Endothelial cell of umbilical vein (primary cell): ENCODE data around the gene SMARCAL1. TPM values are rescaled to one million over a fixed set of nuclear protein-coding genes. Genes with fewer than 3 reads are reported as not detected.

ENCODE experiments used
- BruUV-seq: library from RNA; stranded (reverse); fragments of 400-500 nt; replicated peaks from 2 replicates; lab custom pipeline; 2021; lab: Mats Ljungman, UMichigan
- CTCF ChIA-PET: fragments of 300-600, 350-600 bp; sonication (Branson Sonifier 250); formaldehyde crosslinking; loops from one replicate; lab custom pipeline; 2021; ENCODE audit warnings: antibody characterized with exemption, inconsistent platforms; lab: Charles Lee
- POLR2A ChIA-PET: fragments of 300-600, 350-600 bp; sonication (Branson Sonifier 250); formaldehyde crosslinking; loops from one replicate; lab custom pipeline; 2021; ENCODE audit warnings: antibody characterized with exemption, inconsistent platforms; lab: Charles Lee
- DNase-seq: peaks from one replicate; pipeline ENCODE4 v3.0.0-alpha.2; 2011; ENCODE audit warnings: low read depth, low spot score
- FAIRE-seq: peaks from 2 replicates; lab custom pipeline; 2011; peaks lifted over from hg19 to GRCh38; lab: Jason Lieb, UNC
- H2AFZ ChIP-seq: 2 replicates; pipeline ENCODE4 v1.6.0; 2012; ENCODE audit warnings: low read depth, low read length, control low read depth, inconsistent platforms
- H3K27ac ChIP-seq: 2 replicates; pipeline ENCODE4 v1.5.1; 2011; ENCODE audit warnings: low read depth, mild to moderate bottlenecking, control low read depth, low read length, moderate library complexity; ENCODE audit not compliant: insufficient read depth
- H3K27me3 ChIP-seq, 2 experiments: 2 replicates each; pipeline versions ENCODE4 v1.6.0 to v1.6.1; 2011; ENCODE audit warnings: low read length in 2 of 2, mixed read lengths in 1 of 2; ENCODE audit not compliant: control insufficient read depth in 2 of 2, insufficient read depth in 2 of 2
- H3K36me3 ChIP-seq, 2 experiments: 2 replicates in 1 of 2; 3 replicates in 1 of 2; pipeline ENCODE4 v1.5.1; 2011; ENCODE audit warnings: low read length in 2 of 2, mild to moderate bottlenecking in 1 of 2, moderate library complexity in 1 of 2; ENCODE audit not compliant: control insufficient read depth in 2 of 2, insufficient read depth in 2 of 2; ENCODE audit errors: extremely low read depth in 1 of 2
- H3K4me1 ChIP-seq: 3 replicates; pipeline ENCODE4 v1.5.1; 2011; ENCODE audit warnings: mild to moderate bottlenecking, low read length; ENCODE audit not compliant: control insufficient read depth, insufficient read depth; ENCODE audit errors: extremely low read depth
- H3K4me2 ChIP-seq: 2 replicates; pipeline ENCODE4 v1.6.1; 2011; ENCODE audit warnings: low read length, control low read depth, mixed read lengths; ENCODE audit not compliant: insufficient read depth
- H3K4me3 ChIP-seq, 3 experiments: fragments of 200-600 bp in 1 of 3; sonication (generic), shearing (Covaris generic) in 1 of 3; replicated peaks in 1 of 3; 2 replicates each; pipeline ENCODE4 v1.5.1; 2011 to 2016; ENCODE audit warnings: control low read depth in 3 of 3, low read length in 3 of 3, mild to moderate bottlenecking in 2 of 3, inconsistent platforms in 1 of 3, low read depth in 1 of 3, moderate library complexity in 1 of 3; ENCODE audit not compliant: insufficient read depth in 1 of 3
- H3K79me2 ChIP-seq: 2 replicates; pipeline ENCODE4 v1.6.0; 2012; ENCODE audit warnings: low read length, inconsistent platforms; ENCODE audit not compliant: control insufficient read depth, insufficient read depth
- H3K9ac ChIP-seq: replicated peaks from 2 replicates; pipeline ENCODE3; 2011; ENCODE audit warnings: low read length, control low read depth; ENCODE audit not compliant: insufficient read depth; ENCODE audit errors: extremely low read depth
- H3K9me1 ChIP-seq: replicated peaks from 3 replicates; pipeline ENCODE4 v1.6.0; 2011; ENCODE audit warnings: mild to moderate bottlenecking, low read length; ENCODE audit not compliant: control insufficient read depth, insufficient read depth; ENCODE audit errors: extremely low read depth
- H3K9me3 ChIP-seq: replicated peaks from 2 replicates; pipeline ENCODE4 v1.5.1; 2012; ENCODE audit warnings: low read length, inconsistent platforms; ENCODE audit not compliant: control insufficient read depth, insufficient read depth
- H4K20me1 ChIP-seq: replicated peaks from 2 replicates; pipeline ENCODE3; 2011; ENCODE audit warnings: mild to moderate bottlenecking, low read length; ENCODE audit not compliant: control insufficient read depth, insufficient read depth; ENCODE audit errors: extremely low read depth
- EZH2 ChIP-seq: IDR thresholded peaks from 2 replicates; pipeline ENCODE4 v1.6.1; 2012; ENCODE audit warnings: borderline replicate concordance, low read depth, mild to moderate bottlenecking, moderate library complexity, low read length, inconsistent platforms; ENCODE audit not compliant: severe bottlenecking
- FOS ChIP-seq: IDR thresholded peaks from 2 replicates; pipeline ENCODE4 v1.6.1; 2011; ENCODE audit warnings: mild to moderate bottlenecking, low read length, moderate library complexity, borderline replicate concordance; ENCODE audit not compliant: insufficient read depth
- GATA2 ChIP-seq: IDR thresholded peaks from 2 replicates; pipeline ENCODE4 v1.7.0; 2011; ENCODE audit warnings: low read depth, mild to moderate bottlenecking, moderate library complexity, mixed read lengths, low read length; ENCODE audit not compliant: insufficient read length, insufficient read depth
- JUN ChIP-seq: IDR thresholded peaks from 2 replicates; pipeline ENCODE4 v1.6.1; 2011; ENCODE audit warnings: borderline replicate concordance, low read depth; ENCODE audit not compliant: insufficient read length, insufficient read depth
- MAX ChIP-seq: IDR thresholded peaks from 2 replicates; pipeline ENCODE4 v1.6.1; 2011; ENCODE audit not compliant: insufficient read depth, insufficient read length
- MYC ChIP-seq: IDR thresholded peaks from one replicate; pipeline ENCODE4 v1.6.1; 2011; ENCODE audit warnings: mild to moderate bottlenecking, low read depth, low read length
- POLR2A ChIP-seq: IDR thresholded peaks from 2 replicates; pipeline ENCODE4 v1.6.1; 2012; ENCODE audit warnings: low read depth, mild to moderate bottlenecking, control low read depth, low read length
- POLR2AphosphoS5 ChIP-seq: IDR thresholded peaks from 2 replicates; pipeline ENCODE4 v1.6.1; 2012; ENCODE audit warnings: low read depth, mild to moderate bottlenecking, control low read depth, low read length, moderate library complexity; ENCODE audit not compliant: insufficient read depth
- dilution Hi-C: fragments of 300-500 bp; cut with MboI; formaldehyde crosslinking; loops from one replicate; pipeline ENCODE4 v1.15.0; 2019; ENCODE audit warnings: low sequenced_read_pairs; ENCODE audit not compliant: extremely low pct_ligation_motif_present
- intact Hi-C: fragments of 100-400 bp; cut with micrococcal nuclease; formaldehyde crosslinking; loops from one replicate; pipeline ENCODE4 v1.10.0; 2022
- polyA plus RNA-seq, 4 experiments: library from polyadenylated mRNA; depleted of rRNA in 3 of 4; stranded (reverse) in 3 of 4; unstranded in 1 of 4; fragments of >200 nt; gene quantifications; 2 replicates each; pipeline versions ENCODE4 v1.2.1 to v1.2.3, GENCODE V29; 2011 to 2012; ENCODE audit warnings: missing spikeins in 1 of 4
- total RNA-seq: library from RNA; stranded (reverse); gene quantifications from 2 replicates; pipeline ENCODE4 v1.2.3, GENCODE V29; 2021
- TF ChIP-seq, protein P1 (sequence below), 2 donors: IDR thresholded peaks; 1 replicate in 1 of 2; 2 replicates in 1 of 2; pipeline ENCODE4 v1.5.1; 2011; ENCODE audit warnings: low read length in 2 of 2, mild to moderate bottlenecking in 2 of 2, moderate library complexity in 2 of 2, control low read depth in 1 of 2, inconsistent platforms in 1 of 2, low read depth in 1 of 2; ENCODE audit not compliant: insufficient read depth in 1 of 2; ENCODE audit errors: extremely low read depth in 1 of 2

SMARCAL1 gene
- total and polyA plus RNA-seq, 2 donors (not counting 3 experiments of a cell fraction or from before 2014, with no cell fraction given), result 25.4 to 30.7 TPM

DNA sequence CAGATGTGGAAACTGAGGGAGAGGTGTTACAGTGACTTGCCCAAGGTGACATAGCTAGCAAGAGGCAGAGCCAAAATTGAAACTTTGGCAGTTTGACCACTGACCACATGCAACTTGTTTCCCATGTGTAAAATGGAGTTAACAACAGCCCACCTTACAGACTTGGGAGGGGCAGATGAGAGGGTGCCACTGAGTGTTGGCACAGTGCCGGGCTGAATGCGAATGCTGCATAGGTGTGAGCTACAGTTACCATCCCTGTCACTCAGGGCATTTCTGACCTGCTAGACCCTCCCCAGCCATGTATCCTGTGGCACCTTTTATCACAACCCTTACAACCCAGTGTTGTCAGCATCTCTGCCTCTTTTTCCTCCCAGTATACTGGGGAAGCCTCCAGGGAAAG is 10.8 kb downstream of the SMARCAL1 start:
- no peaks in the 10 kb centered on the region for H3K9me1 ChIP-seq
- TF ChIP-seq JUN (no peak), GATA2 (no peak), POLR2A (no peak)
- CTCF ChIA-PET, result interaction anchor here (1.3 kb wide), 1 partner anchor 8 kb away, joined by 3 read pairs; no protein-coding TSS in a partner anchor
- H3K4me3 ChIP-seq, result no peak overlapping the region
- POLR2A ChIA-PET, result no interaction called here
- intact Hi-C loops (loop anchor here (1.0 kb wide), 1 partner anchor 42 kb away; no protein-coding TSS in a partner anchor), dilution Hi-C loops (no loop called here)
- peaks cover 13 to 37% of the 10 kb centered on the region in 2 experiments for H3K36me3 ChIP-seq
- peaks cover 2% of the 10 kb centered on the region for H3K9me3 ChIP-seq
- BruUV-seq, result no TSS peak
- H2AFZ ChIP-seq, result no peak overlapping the region
- H3K27ac ChIP-seq, result no peak overlapping the region
- FAIRE-seq (no peak), DNase-seq (no peak)
- H4K20me1 ChIP-seq, result no peaks in the 10 kb centered on the region
- H3K27me3 ChIP-seq, result no peaks in the 10 kb centered on the region
- no peaks in the 10 kb centered on the region for H3K79me2 ChIP-seq
- H3K4me2 ChIP-seq, result no peak overlapping the region
- H3K9ac ChIP-seq, result no peak overlapping the region
- H3K4me1 ChIP-seq, result peaks cover 8% of the 10 kb centered on the region

GRCh38 chr2:216424274-216424673 is 12.0 kb downstream of the SMARCAL1 start:
- TF ChIP-seq POLR2A (no peak), MAX (no peak), JUN (no peak), EZH2 (no peak), GATA2 (no peak), FOS (no peak), POLR2AphosphoS5 (no peak), MYC (no peak)
- TF ChIP-seq, protein P1, sequence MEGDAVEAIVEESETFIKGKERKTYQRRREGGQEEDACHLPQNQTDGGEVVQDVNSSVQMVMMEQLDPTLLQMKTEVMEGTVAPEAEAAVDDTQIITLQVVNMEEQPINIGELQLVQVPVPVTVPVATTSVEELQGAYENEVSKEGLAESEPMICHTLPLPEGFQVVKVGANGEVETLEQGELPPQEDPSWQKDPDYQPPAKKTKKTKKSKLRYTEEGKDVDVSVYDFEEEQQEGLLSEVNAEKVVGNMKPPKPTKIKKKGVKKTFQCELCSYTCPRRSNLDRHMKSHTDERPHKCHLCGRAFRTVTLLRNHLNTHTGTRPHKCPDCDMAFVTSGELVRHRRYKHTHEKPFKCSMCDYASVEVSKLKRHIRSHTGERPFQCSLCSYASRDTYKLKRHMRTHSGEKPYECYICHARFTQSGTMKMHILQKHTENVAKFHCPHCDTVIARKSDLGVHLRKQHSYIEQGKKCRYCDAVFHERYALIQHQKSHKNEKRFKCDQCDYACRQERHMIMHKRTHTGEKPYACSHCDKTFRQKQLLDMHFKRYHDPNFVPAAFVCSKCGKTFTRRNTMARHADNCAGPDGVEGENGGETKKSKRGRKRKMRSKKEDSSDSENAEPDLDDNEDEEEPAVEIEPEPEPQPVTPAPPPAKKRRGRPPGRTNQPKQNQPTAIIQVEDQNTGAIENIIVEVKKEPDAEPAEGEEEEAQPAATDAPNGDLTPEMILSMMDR (IDR thresholded peaks at IDR 0.05; ENCODE audit: extremely low read depth in 1 of 2, insufficient read depth in 1 of 2, low read depth in 1 of 2, low read length in 2 of 2), result no peak
- ChIA-PET CTCF (interaction anchor here (1.3 kb wide), 1 partner anchor 9 kb away, joined by 3 read pairs; no protein-coding TSS in a partner anchor), POLR2A (no interaction called here)
- FAIRE-seq (no peak), DNase-seq (no peak)
- H3K4me3 ChIP-seq, result no peak overlapping the region
- H3K4me2 ChIP-seq, result no peak overlapping the region
- intact Hi-C loops, result no loop called here
- H4K20me1 ChIP-seq, result no peaks in the 10 kb centered on the region
- no peak overlapping the region for H3K9ac ChIP-seq
- H3K4me1 ChIP-seq, result peaks cover 8% of the 10 kb centered on the region
- H3K79me2 ChIP-seq, result no peaks in the 10 kb centered on the region
- no peaks in the 10 kb centered on the region for H3K9me1 ChIP-seq
- H3K9me3 ChIP-seq, result peaks cover 2% of the 10 kb centered on the region
- no peak overlapping the region for H3K27ac ChIP-seq
- BruUV-seq, result no TSS peak
- H3K36me3 ChIP-seq, result peaks cover 13 to 39% of the 10 kb centered on the region in 2 experiments
- dilution Hi-C loops, result no loop called here
- H2AFZ ChIP-seq, result no peak overlapping the region
- no peaks in the 10 kb centered on the region for H3K27me3 ChIP-seq
